ENCODE measurements around the gene TUBB2B. TPM values are rescaled to one million over a fixed set of nuclear protein-coding genes. Genes with fewer than 3 reads are reported as not detected.

Gene TUBB2B
- total RNA-seq, 4 donors from 2014 or later = 0.26 to 80.7 (median 4.3) TPM; not detected in 1

DNA sequence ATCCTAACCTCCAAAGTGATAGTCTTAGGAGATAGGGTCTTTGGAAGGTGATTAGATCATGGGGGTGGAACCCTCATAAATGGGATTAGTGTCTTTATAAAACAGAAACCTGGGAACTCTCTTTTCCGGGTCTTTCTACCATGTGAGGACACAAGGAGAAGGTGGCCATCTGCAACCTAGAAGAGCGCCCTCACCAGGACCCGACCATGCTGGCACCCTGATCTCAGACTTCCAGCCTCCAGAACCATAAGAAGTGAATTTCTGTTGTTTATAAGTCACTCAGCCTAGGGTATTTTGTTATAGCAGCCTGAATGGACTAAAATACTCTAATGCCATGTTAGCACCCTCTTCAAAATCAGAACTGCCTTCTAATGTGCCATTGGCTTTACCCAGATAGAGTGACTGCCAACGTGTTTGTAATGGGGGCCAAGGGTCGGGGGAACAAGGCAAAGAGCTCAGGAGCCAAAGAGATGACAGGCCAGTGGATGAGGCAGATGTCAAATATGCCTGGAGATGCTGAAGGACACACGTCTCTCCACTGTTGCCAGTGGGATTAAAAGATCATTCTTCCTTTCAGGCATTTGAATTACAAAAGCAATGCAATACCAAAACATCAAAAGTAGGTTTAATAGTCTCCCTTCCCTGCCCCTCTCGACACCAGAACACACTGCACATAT, 21.0 kb downstream of the TUBB2B start:
- TF ChIP-seq POLR2A (IDR thresholded peaks at IDR 0.05) = no peak
- TF ChIP-seq, protein P1, sequence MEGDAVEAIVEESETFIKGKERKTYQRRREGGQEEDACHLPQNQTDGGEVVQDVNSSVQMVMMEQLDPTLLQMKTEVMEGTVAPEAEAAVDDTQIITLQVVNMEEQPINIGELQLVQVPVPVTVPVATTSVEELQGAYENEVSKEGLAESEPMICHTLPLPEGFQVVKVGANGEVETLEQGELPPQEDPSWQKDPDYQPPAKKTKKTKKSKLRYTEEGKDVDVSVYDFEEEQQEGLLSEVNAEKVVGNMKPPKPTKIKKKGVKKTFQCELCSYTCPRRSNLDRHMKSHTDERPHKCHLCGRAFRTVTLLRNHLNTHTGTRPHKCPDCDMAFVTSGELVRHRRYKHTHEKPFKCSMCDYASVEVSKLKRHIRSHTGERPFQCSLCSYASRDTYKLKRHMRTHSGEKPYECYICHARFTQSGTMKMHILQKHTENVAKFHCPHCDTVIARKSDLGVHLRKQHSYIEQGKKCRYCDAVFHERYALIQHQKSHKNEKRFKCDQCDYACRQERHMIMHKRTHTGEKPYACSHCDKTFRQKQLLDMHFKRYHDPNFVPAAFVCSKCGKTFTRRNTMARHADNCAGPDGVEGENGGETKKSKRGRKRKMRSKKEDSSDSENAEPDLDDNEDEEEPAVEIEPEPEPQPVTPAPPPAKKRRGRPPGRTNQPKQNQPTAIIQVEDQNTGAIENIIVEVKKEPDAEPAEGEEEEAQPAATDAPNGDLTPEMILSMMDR (IDR thresholded peaks at IDR 0.05) = no peak
- Histone ChIP-seq H3K4me1 (peaks cover 0 to 4% of the 10 kb centered on the region in 2 donors), H3K9me3 (no peaks in the 10 kb centered on the region), H3K36me3 (no peaks in the 10 kb centered on the region), H3K4me3 (no peak overlapping the region), H3K27me3 (no peaks in the 10 kb centered on the region), H3K27ac (no peak overlapping the region)
- DNase-seq = no peak
- intact Hi-C loops (cut with DNase I; ENCODE audit: low total_unique reads) = no loop called here

DNA sequence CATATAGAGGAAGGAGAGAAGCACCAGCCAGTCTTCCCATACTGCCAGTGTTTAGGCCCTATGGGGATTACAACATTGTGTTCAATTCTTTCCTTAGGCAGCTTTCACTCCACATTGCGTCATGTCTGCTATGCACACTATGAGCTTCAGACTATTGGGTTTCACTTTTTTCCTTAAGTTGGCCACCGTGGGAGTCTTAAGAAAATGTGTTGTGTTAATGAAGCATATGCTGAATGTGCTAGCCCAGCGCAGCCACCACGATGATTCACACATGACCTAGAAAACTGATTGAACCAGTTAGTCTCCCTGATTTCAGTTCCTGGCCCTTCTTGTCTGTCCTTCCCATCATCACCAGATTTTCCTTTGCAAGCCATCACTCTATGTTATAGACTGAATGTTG, 21.5 kb downstream of the TUBB2B start:
- no peak for TF ChIP-seq POLR2A (IDR thresholded peaks at IDR 0.05)
- TF ChIP-seq, protein P1 (IDR thresholded peaks at IDR 0.05) = no peak
- H3K36me3 ChIP-seq = no peaks in the 10 kb centered on the region
- H3K4me3 ChIP-seq = no peak overlapping the region
- intact Hi-C loops (cut with DNase I; ENCODE audit: low total_unique reads) = no loop called here
- peaks cover 0 to 4% of the 10 kb centered on the region in 2 donors for H3K4me1 ChIP-seq
- no peak overlapping the region for H3K27ac ChIP-seq
- no peak for DNase-seq
- no peaks in the 10 kb centered on the region for H3K27me3 ChIP-seq
- no peaks in the 10 kb centered on the region for H3K9me3 ChIP-seq

DNA sequence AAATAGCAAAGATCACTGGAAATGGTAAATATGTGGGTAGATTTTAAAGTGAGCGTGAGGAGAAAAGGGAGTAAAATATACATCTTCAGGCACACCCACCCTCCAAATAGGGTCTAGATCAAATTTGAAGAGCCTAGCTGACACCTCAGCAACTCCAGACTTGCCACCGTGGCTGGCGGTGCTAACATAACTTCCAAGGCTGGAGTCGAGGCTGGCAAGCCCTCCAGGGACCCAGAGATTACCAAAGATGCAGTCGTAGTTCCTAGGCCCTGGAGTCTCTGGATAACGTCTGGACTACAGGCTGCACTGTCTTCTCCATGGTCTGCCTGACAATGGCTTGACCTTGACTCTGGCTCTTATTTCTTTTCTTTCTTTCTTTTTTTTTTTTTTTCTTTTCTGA, 22.5 kb downstream of the TUBB2B start:
- Histone ChIP-seq H3K36me3 (no peaks in the 10 kb centered on the region), H3K4me1 (peaks cover 0 to 4% of the 10 kb centered on the region in 2 donors), H3K9me3 (no peaks in the 10 kb centered on the region), H3K27me3 (no peaks in the 10 kb centered on the region), H3K27ac (no peak overlapping the region), H3K4me3 (no peak overlapping the region)
- DNase-seq = no peak
- intact Hi-C loops (cut with DNase I; ENCODE audit: low total_unique reads) = no loop called here
- TF ChIP-seq, protein P1 (IDR thresholded peaks at IDR 0.05) = no peak
- no peak for TF ChIP-seq POLR2A (IDR thresholded peaks at IDR 0.05)

DNA sequence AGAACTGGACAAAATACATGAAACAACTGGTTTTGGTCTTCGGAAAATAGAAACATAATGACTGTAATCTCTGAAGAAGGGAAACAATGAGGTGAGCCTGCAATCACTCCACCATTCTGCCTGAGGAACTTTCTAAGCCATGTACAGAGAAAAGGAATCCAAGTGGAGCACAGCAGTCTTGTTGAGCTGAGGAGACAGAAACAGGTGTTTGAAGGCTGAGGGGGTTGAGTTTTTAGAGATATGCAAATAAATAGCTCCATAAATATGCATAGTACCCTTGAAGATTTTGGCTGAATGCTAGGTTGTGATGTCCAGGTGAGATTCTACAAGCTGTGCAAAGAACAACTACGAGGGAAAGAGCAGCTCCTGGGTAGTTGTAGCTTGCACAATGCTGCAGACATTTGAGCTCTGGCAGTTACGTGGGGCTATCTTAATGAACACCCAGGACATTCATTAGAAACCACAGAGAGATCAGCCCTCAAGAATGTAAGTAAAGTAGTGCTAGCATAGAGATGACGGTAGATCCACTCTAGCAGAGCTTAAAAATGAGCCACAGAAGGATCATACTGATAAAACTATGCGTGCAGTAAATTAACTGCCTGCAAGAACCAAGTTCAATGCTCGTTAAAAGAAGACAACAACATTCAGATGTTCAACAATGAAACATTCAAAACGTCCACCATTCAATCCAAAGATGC, 24.3 kb downstream of the TUBB2B start:
- Histone ChIP-seq H3K9me3 (no peaks in the 10 kb centered on the region), H3K27me3 (no peaks in the 10 kb centered on the region), H3K36me3 (no peaks in the 10 kb centered on the region), H3K4me1 (no peaks in the 10 kb centered on the region), H3K27ac (no peak overlapping the region), H3K4me3 (no peak overlapping the region)
- intact Hi-C loops (cut with DNase I; ENCODE audit: low total_unique reads) = no loop called here
- TF ChIP-seq, protein P1 (IDR thresholded peaks at IDR 0.05) = no peak
- no peak for TF ChIP-seq POLR2A (IDR thresholded peaks at IDR 0.05)
- no peak for DNase-seq

DNA sequence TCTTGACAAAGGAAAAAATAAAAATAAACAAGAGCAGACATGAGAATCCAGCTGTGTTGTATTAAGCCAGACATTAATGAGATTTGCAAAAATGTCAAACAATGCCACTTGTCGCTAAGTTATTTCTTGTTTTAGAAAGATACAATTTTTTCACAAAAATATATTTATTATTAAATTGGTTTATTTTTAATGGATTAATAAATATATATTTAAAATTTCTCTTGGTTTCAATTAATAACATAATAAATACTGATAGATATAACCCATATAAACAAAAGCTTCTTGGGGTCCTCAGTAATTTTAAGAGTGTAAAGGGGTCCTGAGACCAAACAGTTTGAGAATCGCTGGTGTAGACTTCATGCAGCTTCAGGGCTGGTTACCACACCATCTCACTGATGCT, 26.1 kb downstream of the TUBB2B start:
- intact Hi-C loops (cut with DNase I; ENCODE audit: low total_unique reads) = no loop called here
- no peak for DNase-seq
- no peaks in the 10 kb centered on the region for H3K27me3 ChIP-seq
- H3K36me3 ChIP-seq = no peaks in the 10 kb centered on the region
- no peak overlapping the region for H3K27ac ChIP-seq
- no peaks in the 10 kb centered on the region for H3K4me1 ChIP-seq
- H3K9me3 ChIP-seq = no peaks in the 10 kb centered on the region
- H3K4me3 ChIP-seq = no peak overlapping the region
- TF ChIP-seq POLR2A (IDR thresholded peaks at IDR 0.05) = no peak
- TF ChIP-seq, protein P1 (IDR thresholded peaks at IDR 0.05) = no peak

All from uterus (tissue), 4 donors.